PC-9 (cell line): ENCODE measurements around the gene GRK4. TPM values are rescaled to one million over a fixed set of nuclear protein-coding genes. Genes with fewer than 3 reads are reported as not detected.

Experiments
- BruUV-seq: library from RNA; stranded (reverse); fragments of 400-500 nt; replicated peaks from 2 replicates; lab custom pipeline; 2021; lab: Mats Ljungman, UMichigan
- CTCF ChIA-PET: fragments of 300-600 bp; sonication (Branson Sonifier 250); formaldehyde crosslinking; loops from one replicate; lab custom pipeline; 2022; ENCODE audit warnings: antibody characterized with exemption; lab: Charles Lee
- POLR2A ChIA-PET: fragments of 300-600 bp; sonication (Branson Sonifier 250); formaldehyde crosslinking; loops from one replicate; lab custom pipeline; 2022; ENCODE audit warnings: antibody characterized with exemption; ENCODE audit not compliant: unreplicated experiment; lab: Charles Lee
- DNase-seq, 2 experiments: peaks; one replicate each; pipeline versions ENCODE4 v3.0.0 to v3.0.0-alpha.2; 2015 to 2022; ENCODE audit warnings: mixed read lengths in 1 of 2
- H2AFZ ChIP-seq: fragments of 200-600 bp; sonication (generic); 2 replicates; pipeline ENCODE4 v1.8.1; 2017; ENCODE audit warnings: antibody characterized with exemption
- H3F3A ChIP-seq: fragments of 200-600 bp; sonication (generic); 2 replicates; pipeline ENCODE4 v1.8.1; 2017; ENCODE audit warnings: antibody characterized with exemption, mild to moderate bottlenecking, low read depth; ENCODE audit not compliant: insufficient read depth
- H3K27ac ChIP-seq: fragments of 200-600 bp; sonication (generic); 2 replicates; pipeline ENCODE4 v1.6.1; 2016; ENCODE audit warnings: mixed run types
- H3K27me3 ChIP-seq: fragments of 200-600 bp; sonication (generic); 2 replicates; pipeline ENCODE4 v1.6.1; 2016; ENCODE audit warnings: low read depth, mixed run types; ENCODE audit not compliant: insufficient read depth
- H3K36me3 ChIP-seq: fragments of 200-600 bp; sonication (generic); 2 replicates; pipeline ENCODE4 v1.6.1; 2016; ENCODE audit warnings: low read depth, mixed run types
- H3K4me1 ChIP-seq: fragments of 200-600 bp; sonication (generic); replicated peaks from 2 replicates; pipeline ENCODE4 v1.6.1; 2016; ENCODE audit warnings: mixed run types; ENCODE audit not compliant: insufficient read depth
- H3K4me2 ChIP-seq: fragments of 200-600 bp; sonication (generic); 2 replicates; pipeline ENCODE4 v1.6.1; 2017; ENCODE audit warnings: mixed run types
- H3K4me3 ChIP-seq: fragments of 200-600 bp; sonication (generic); 2 replicates; pipeline ENCODE4 v1.6.1; 2016; ENCODE audit warnings: mixed run types
- H3K79me2 ChIP-seq: fragments of 200-600 bp; sonication (generic); 2 replicates; pipeline ENCODE4 v1.6.1; 2017; ENCODE audit warnings: low read depth, mixed run types
- H3K9me2 ChIP-seq: fragments of 200-600 bp; sonication (generic); 2 replicates; pipeline ENCODE4 v1.8.1; 2017; ENCODE audit warnings: mild to moderate bottlenecking; ENCODE audit not compliant: insufficient read depth
- H3K9me3 ChIP-seq: fragments of 200-600 bp; sonication (generic); 2 replicates; pipeline ENCODE4 v1.8.1; 2016; ENCODE audit warnings: low read depth; ENCODE audit not compliant: insufficient read depth
- H4K20me1 ChIP-seq: fragments of 200-600 bp; sonication (generic); 2 replicates; pipeline ENCODE4 v1.8.1; 2017; ENCODE audit not compliant: insufficient read depth
- CTCF ChIP-seq: fragments of 200-600 bp; sonication (generic); conservative IDR thresholded peaks from 2 replicates; pipeline ENCODE4 v1.6.1; 2017; ENCODE audit warnings: mixed run types, antibody characterized with exemption, mild to moderate bottlenecking, moderate library complexity
- EZH2 ChIP-seq: fragments of 200-600 bp; sonication (generic); IDR thresholded peaks from 2 replicates; pipeline ENCODE4 v1.8.0; 2017; ENCODE audit warnings: antibody characterized with exemption, low read depth
- intact Hi-C: fragments of 100-400 bp; cut with micrococcal nuclease; formaldehyde crosslinking; loops from one replicate; pipeline ENCODE4 v1.10.0; 2022; ENCODE audit not compliant: unreplicated experiment
- total RNA-seq: library from RNA; stranded (reverse); gene quantifications from 2 replicates; pipeline ENCODE4 v1.2.3, GENCODE V29; 2021

Gene GRK4
- total RNA-seq, 1 experiment from 2014 or later: 3.1 TPM

DNA sequence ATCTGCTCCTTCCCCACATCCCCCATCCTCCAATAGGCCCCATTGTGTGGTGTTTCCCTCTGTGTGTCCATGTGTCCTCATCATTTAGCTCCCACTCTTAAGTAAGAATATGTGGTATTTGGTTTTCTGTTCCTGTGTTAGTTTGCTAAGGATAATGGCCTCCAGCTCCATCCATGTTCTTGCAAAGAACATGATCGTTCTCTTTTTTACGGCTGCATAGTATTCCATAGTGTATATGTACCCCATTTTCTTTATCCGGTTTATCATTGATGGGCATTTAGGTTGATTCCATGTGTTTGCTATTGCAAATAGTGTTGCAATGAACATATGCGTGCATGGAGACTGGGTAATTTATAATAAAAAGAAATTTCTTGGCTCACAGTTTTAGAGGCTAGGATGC, 31.5 kb downstream of the GRK4 start:
- no peaks in the 10 kb centered on the region for H3K9me3 ChIP-seq
- ChIA-PET POLR2A (no interaction called here), CTCF (no interaction called here)
- no peak overlapping the region for H3K27ac ChIP-seq
- H3F3A ChIP-seq: no peaks in the 10 kb centered on the region
- DNase-seq: no peak
- H3K4me2 ChIP-seq: no peak overlapping the region
- H2AFZ ChIP-seq: no peak overlapping the region
- BruUV-seq: no TSS peak
- intact Hi-C loops: no loop called here
- TF ChIP-seq EZH2 (no peak), CTCF (no peak)
- no peaks in the 10 kb centered on the region for H3K36me3 ChIP-seq
- H3K27me3 ChIP-seq: no peaks in the 10 kb centered on the region; the same call in 1 of the 2 replicates
- no peaks in the 10 kb centered on the region for H3K9me2 ChIP-seq
- no peaks in the 10 kb centered on the region for H3K4me1 ChIP-seq
- no peaks in the 10 kb centered on the region for H3K79me2 ChIP-seq
- H4K20me1 ChIP-seq: no peaks in the 10 kb centered on the region
- no peak overlapping the region for H3K4me3 ChIP-seq

GRCh38 chr4:2995546-2996265, 32.3 kb downstream of the GRK4 start:
- Histone ChIP-seq H4K20me1 (no peaks in the 10 kb centered on the region), H2AFZ (no peak overlapping the region), H3K4me3 (no peak overlapping the region), H3K9me2 (no peaks in the 10 kb centered on the region), H3K9me3 (no peaks in the 10 kb centered on the region), H3K4me1 (no peaks in the 10 kb centered on the region), H3K79me2 (no peaks in the 10 kb centered on the region), H3F3A (no peaks in the 10 kb centered on the region), H3K36me3 (no peaks in the 10 kb centered on the region), H3K4me2 (no peak overlapping the region), H3K27me3 (no peaks in the 10 kb centered on the region; the same call in 1 of the 2 replicates), H3K27ac (no peak overlapping the region)
- intact Hi-C loops: no loop called here
- no peak for DNase-seq
- TF ChIP-seq EZH2: no peak
- no peak for TF ChIP-seq CTCF
- ChIA-PET POLR2A (no interaction called here), CTCF (no interaction called here)
- BruUV-seq: no TSS peak

GRCh38 chr4:2996415-2996814, 33.0 kb downstream of the GRK4 start:
- POLR2A ChIA-PET: no interaction called here
- Histone ChIP-seq H3F3A (no peaks in the 10 kb centered on the region), H3K4me1 (no peaks in the 10 kb centered on the region), H4K20me1 (no peaks in the 10 kb centered on the region), H3K79me2 (no peaks in the 10 kb centered on the region), H2AFZ (no peak overlapping the region), H3K9me3 (no peaks in the 10 kb centered on the region), H3K4me3 (no peak overlapping the region), H3K27ac (no peak overlapping the region), H3K27me3 (no peaks in the 10 kb centered on the region), H3K9me2 (no peaks in the 10 kb centered on the region), H3K36me3 (no peaks in the 10 kb centered on the region), H3K4me2 (no peak overlapping the region)
- no peak for TF ChIP-seq CTCF
- TF ChIP-seq EZH2: no peak
- CTCF ChIA-PET: no interaction called here
- intact Hi-C loops: no loop called here
- BruUV-seq: no TSS peak
- DNase-seq: no peak
